Liver (tissue), 9 donors: ENCODE measurements around the gene AADACL3. TPM values are rescaled to one million over a fixed set of nuclear protein-coding genes. Genes with fewer than 3 reads are reported as not detected.

Experiments used
- DNase-seq: peaks from one replicate; pipeline ENCODE4 v3.0.0-alpha.2; 2017; ENCODE audit warnings: low spot score
- H3K27ac ChIP-seq, 2 donors: one replicate each; pipeline ENCODE4 v1.7.0; 2013; ENCODE audit warnings: inconsistent platforms in 2 of 2, low read length in 2 of 2, control low read depth in 1 of 2, low read depth in 1 of 2, mild to moderate bottlenecking in 1 of 2
- H3K27me3 ChIP-seq, 4 donors: one replicate each; pipeline versions ENCODE4 v1.6.1 to v1.7.0; 2013; ENCODE audit warnings: low read length in 3 of 4, inconsistent platforms in 1 of 4, mild to moderate bottlenecking in 1 of 4, moderate library complexity in 1 of 4; ENCODE audit not compliant: control insufficient read depth in 4 of 4, insufficient read depth in 4 of 4
- H3K36me3 ChIP-seq, 4 donors: one replicate each; pipeline versions ENCODE4 v1.6.1 to v1.7.0; 2013; ENCODE audit warnings: low read length in 3 of 4, mild to moderate bottlenecking in 3 of 4, low read depth in 1 of 4, moderate library complexity in 1 of 4; ENCODE audit not compliant: control insufficient read depth in 4 of 4, insufficient read depth in 3 of 4
- H3K4me1 ChIP-seq, 4 donors: one replicate each; pipeline versions ENCODE4 v1.6.1 to v1.7.0; 2013; ENCODE audit warnings: low read length in 3 of 4, mild to moderate bottlenecking in 3 of 4, moderate library complexity in 1 of 4; ENCODE audit not compliant: control insufficient read depth in 4 of 4, insufficient read depth in 4 of 4
- H3K4me3 ChIP-seq, 3 donors: one replicate each; pipeline versions ENCODE4 v1.6.1 to v1.7.0; 2013; ENCODE audit warnings: low read length in 3 of 3, control low read depth in 1 of 3, low read depth in 1 of 3, mild to moderate bottlenecking in 1 of 3
- H3K9ac ChIP-seq, 2 donors: one replicate each; pipeline ENCODE4 v1.7.0; 2013; ENCODE audit warnings: low read length in 2 of 2, mild to moderate bottlenecking in 2 of 2, moderate library complexity in 2 of 2, control low read depth in 1 of 2, low read depth in 1 of 2
- H3K9me3 ChIP-seq, 4 donors: one replicate each; pipeline versions ENCODE4 v1.6.1 to v1.7.0; 2013; ENCODE audit warnings: low read length in 3 of 4; ENCODE audit not compliant: control insufficient read depth in 4 of 4
- ATF3 ChIP-seq: IDR thresholded peaks from 2 replicates; pipeline ENCODE4 v1.6.1; 2016; ENCODE audit warnings: antibody characterized with exemption
- CTCF ChIP-seq: fragments of 150-350 bp; IDR thresholded peaks from 2 replicates; pipeline ENCODE4 v1.5.1; 2017; ENCODE audit warnings: improper control_type of control experiment, low read depth, low read length; ENCODE audit not compliant: missing input control
- EGR1 ChIP-seq, 2 donors: IDR thresholded peaks; 2 replicates each; pipeline ENCODE4 v1.6.1; 2016 to 2018; ENCODE audit warnings: antibody characterized with exemption in 2 of 2, low read depth in 2 of 2
- FOXA2 ChIP-seq: IDR thresholded peaks from 2 replicates; pipeline ENCODE4 v1.6.1; 2016; ENCODE audit warnings: antibody characterized with exemption
- HNF4G ChIP-seq: IDR thresholded peaks from 2 replicates; pipeline ENCODE4 v1.6.1; 2016; ENCODE audit warnings: antibody characterized with exemption
- JUND ChIP-seq, 2 donors: IDR thresholded peaks; 2 replicates each; pipeline ENCODE4 v1.6.1; 2016; ENCODE audit warnings: antibody characterized with exemption in 2 of 2
- MAX ChIP-seq: IDR thresholded peaks from 2 replicates; pipeline ENCODE4 v1.6.1; 2016; ENCODE audit warnings: antibody characterized with exemption
- NR2F2 ChIP-seq: IDR thresholded peaks from 2 replicates; pipeline ENCODE4 v1.6.1; 2016; ENCODE audit warnings: antibody characterized with exemption
- RAD21 ChIP-seq, 2 donors: IDR thresholded peaks; 2 replicates each; pipeline ENCODE4 v1.6.1; 2016; ENCODE audit warnings: antibody characterized with exemption in 2 of 2, mild to moderate bottlenecking in 2 of 2
- REST ChIP-seq: IDR thresholded peaks from 2 replicates; pipeline ENCODE4 v1.6.1; 2016; ENCODE audit warnings: antibody characterized with exemption, mild to moderate bottlenecking
- RXRA ChIP-seq, 2 donors: IDR thresholded peaks; 2 replicates each; pipeline ENCODE4 v1.6.1; 2017 to 2018; ENCODE audit warnings: antibody characterized with exemption in 2 of 2, mild to moderate bottlenecking in 1 of 2
- SP1 ChIP-seq: IDR thresholded peaks from 2 replicates; pipeline ENCODE4 v1.6.1; 2018; ENCODE audit warnings: antibody characterized with exemption, mild to moderate bottlenecking
- YY1 ChIP-seq: IDR thresholded peaks from 2 replicates; pipeline ENCODE4 v1.6.1; 2016; ENCODE audit warnings: antibody characterized with exemption, mild to moderate bottlenecking
- WGBS: extraction: QIAGEN DNeasy Blood & Tissue Kit; methylation state at CpG from one replicate; pipeline ENCODE4 v1.1.7; 2013; 5-methylcytosine and 5-hydroxymethylcytosine counted together
- polyA plus RNA-seq, 2 donors: library from polyadenylated mRNA; stranded (reverse) in 1 of 2; unstranded in 1 of 2; fragments of 200-250 nt in 1 of 2; fragments of >200 nt in 1 of 2; fragmentation: Nextera tagmentation in 1 of 2; extraction: Ambion mirVana in 1 of 2; gene quantifications; one replicate each; pipeline versions ENCODE4 v1.2.1 to v1.2.3, GENCODE V29; 2013 to 2015
- total RNA-seq, 2 donors: library from RNA; depleted of rRNA; stranded (reverse); fragments of >200 nt; gene quantifications; one replicate each; pipeline ENCODE4 v1.2.3, GENCODE V29; 2014
- donor health status: healthy.
- donor health status: healthy.
- donor health status: healthy.
- donor health status: healthy.
- donor health status: healthy.

Gene AADACL3
- total and polyA plus RNA-seq, 4 donors = not detected

- DNase-seq = no peak
- Histone ChIP-seq H3K9ac (no peak overlapping the region), H3K4me1 (no peaks in the 10 kb centered on the region), H3K36me3 (no peaks in the 10 kb centered on the region), H3K27me3 (peaks cover 0 to 6% (median 2%) of the 10 kb centered on the region in 4 donors), H3K9me3 (no peaks in the 10 kb centered on the region), H3K4me3 (no peak overlapping the region), H3K27ac (no peak overlapping the region)
- no peak for TF ChIP-seq JUND (IDR thresholded peaks at IDR 0.05)
- TF ChIP-seq NR2F2 = no peak
- WGBS = 75% methylated on average over 6 of the region's 6 CpGs
Observed at GRCh38 chr1:12756768-12757413, 41.0 kb downstream of the AADACL3 start.

- DNase-seq = no peak
- whole genome bisulfite sequencing = 73% methylated on average over 6 of the region's 6 CpGs
- TF ChIP-seq HNF4G (no peak), RXRA (IDR thresholded peaks at IDR 0.05) (no peak), RAD21 (IDR thresholded peaks at IDR 0.05) (no peak), YY1 (no peak), REST (no peak), CTCF (no peak), FOXA2 (no peak)
- Histone ChIP-seq H3K36me3 (no peaks in the 10 kb centered on the region), H3K27me3 (peaks cover 0 to 6% (median 2%) of the 10 kb centered on the region in 4 donors), H3K9ac (no peak overlapping the region), H3K9me3 (no peaks in the 10 kb centered on the region), H3K4me1 (no peaks in the 10 kb centered on the region), H3K4me3 (no peak overlapping the region), H3K27ac (no peak overlapping the region)
Observed at GRCh38 chr1:12757836-12758235, 41.9 kb downstream of the AADACL3 start.

GRCh38 chr1:12760256-12760795 lies 44.4 kb downstream of the AADACL3 start:
- Histone ChIP-seq H3K9ac (no peak overlapping the region), H3K27ac (no peak overlapping the region), H3K36me3 (no peaks in the 10 kb centered on the region), H3K27me3 (peaks cover 0 to 6% (median 2%) of the 10 kb centered on the region in 4 donors), H3K4me3 (no peak overlapping the region), H3K9me3 (no peaks in the 10 kb centered on the region), H3K4me1 (no peaks in the 10 kb centered on the region)
- no peak for DNase-seq
- WGBS = 61% methylated on average over 7 of the region's 7 CpGs
- no peak for TF ChIP-seq EGR1 (IDR thresholded peaks at IDR 0.05; ENCODE audit: low read depth in 2 of 2)
- TF ChIP-seq MAX = no peak
- no peak for TF ChIP-seq FOXA2
- no peak for TF ChIP-seq REST
- TF ChIP-seq CTCF = no peak
- no peak for TF ChIP-seq RAD21 (IDR thresholded peaks at IDR 0.05)
- no peak for TF ChIP-seq SP1
- TF ChIP-seq YY1 = no peak
- TF ChIP-seq ATF3 = no peak
- no peak for TF ChIP-seq RXRA (IDR thresholded peaks at IDR 0.05)
